GM20000 (cell line): Measurements from ENCODE around the gene CRLF1.
A peak's percentile ranks its signal among the peaks of the same experiment; 100 is the strongest.

Source experiments
- DNase-seq: peaks from one replicate; pipeline ENCODE4 v3.0.0; 2012; ENCODE audit warnings: low spot score
- CTCF ChIP-seq: IDR thresholded peaks from 2 replicates; pipeline ENCODE4 v1.5.1; 2012; ENCODE audit warnings: mild to moderate bottlenecking, control low read depth; ENCODE audit errors: extremely low read depth, missing control alignments

The CRLF1 gene

DNA sequence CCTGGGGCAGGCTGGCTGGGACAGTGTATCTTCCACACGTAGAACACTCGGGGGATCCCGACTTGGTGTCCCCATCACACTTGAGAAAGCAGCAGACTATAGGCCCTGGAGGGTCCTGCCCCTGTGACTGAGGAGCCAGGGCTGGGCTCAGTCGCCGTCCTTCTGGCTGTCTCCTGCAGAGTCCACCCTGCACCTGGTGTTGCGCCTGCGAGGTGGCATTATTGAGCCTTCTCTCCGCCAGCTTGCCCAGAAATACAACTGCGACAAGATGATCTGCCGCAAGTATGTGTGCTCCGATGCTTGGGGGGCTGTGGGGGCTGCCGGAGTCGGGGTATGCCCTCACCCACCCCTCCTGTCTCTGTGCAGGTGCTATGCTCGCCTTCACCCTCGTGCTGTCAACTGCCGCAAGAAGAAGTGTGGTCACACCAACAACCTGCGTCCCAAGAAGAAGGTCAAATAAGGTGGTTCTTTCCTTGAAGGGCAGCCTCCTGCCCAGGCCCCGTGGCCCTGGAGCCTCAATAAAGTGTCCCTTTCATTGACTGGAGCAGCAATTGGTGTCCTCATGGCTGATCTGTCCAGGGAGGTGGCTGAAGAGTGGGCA is 31.8 kb downstream of the CRLF1 start:
- no peak for DNase-seq
- no peak for TF ChIP-seq CTCF

GRCh38 chr19:18571564-18572344 is 34.8 kb downstream of the CRLF1 start, which contains the start of gene UBA52:
UBA52 (plus strand) TSS chr19:18571857; CDS start chr19:18573301, 1,444 bp downstream.
- DNase-seq = peak; percentile 95
- no peak for TF ChIP-seq CTCF

- no peak for TF ChIP-seq CTCF
- no peak for DNase-seq
These were observed 38.2 kb downstream of the CRLF1 start for GRCh38 chr19:18568367-18568766.

- no peak for TF ChIP-seq CTCF
- no peak for DNase-seq
These were observed 39.6 kb downstream of the CRLF1 start for GRCh38 chr19:18566953-18567352.

GRCh38 chr19:18562086-18562485 is 44.5 kb downstream of the CRLF1 start:
- TF ChIP-seq CTCF = no peak
- DNase-seq = no peak

- no peak for TF ChIP-seq CTCF
These were observed 46.9 kb downstream of the CRLF1 start for GRCh38 chr19:18559685-18560084.

DNA sequence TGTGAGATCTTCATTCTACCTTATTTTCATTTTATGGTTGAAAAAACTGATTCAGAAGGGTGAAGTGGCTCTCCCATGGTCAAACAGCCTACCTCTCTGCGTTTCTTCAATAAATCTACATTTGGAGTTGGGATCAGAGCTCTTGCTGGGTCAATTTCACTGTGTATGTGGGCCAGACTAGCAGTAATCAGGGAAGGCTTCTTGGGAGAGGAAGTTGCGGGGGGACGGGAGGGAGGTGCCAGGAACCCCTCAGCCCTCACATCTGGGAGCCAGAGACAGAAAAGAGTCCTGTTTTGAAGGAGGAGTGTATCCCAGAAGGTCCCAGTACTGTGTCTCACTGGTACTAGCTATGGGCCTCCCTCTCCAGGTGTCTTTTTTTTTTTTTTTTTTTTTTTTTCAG is 48.0 kb downstream of the CRLF1 start:
- DNase-seq = no peak
- no peak for TF ChIP-seq CTCF

More at GRCh38 chr19:18559685-18560084, 46.9 kb downstream of the CRLF1 start:
- DNase-seq = no peak
